Mammary epithelial cell (primary cell): ENCODE data around the gene MED27.

Source experiments
- EZH2 ChIP-seq: IDR thresholded peaks from 2 replicates; pipeline ENCODE4 v1.6.1; 2012; ENCODE audit warnings: low read length, inconsistent platforms, borderline replicate concordance
- TF ChIP-seq, protein P1 (sequence below), 2 donors: IDR thresholded peaks in 1 of 2; conservative IDR thresholded peaks in 1 of 2; 2 replicates each; pipeline ENCODE4 v1.5.1; 2011 to 2012; ENCODE audit warnings: inconsistent platforms in 2 of 2, low read length in 2 of 2, mild to moderate bottlenecking in 2 of 2, control low read depth in 1 of 2, low read depth in 1 of 2; ENCODE audit not compliant: insufficient read depth in 1 of 2; ENCODE audit errors: extremely low read depth in 1 of 2

DNA sequence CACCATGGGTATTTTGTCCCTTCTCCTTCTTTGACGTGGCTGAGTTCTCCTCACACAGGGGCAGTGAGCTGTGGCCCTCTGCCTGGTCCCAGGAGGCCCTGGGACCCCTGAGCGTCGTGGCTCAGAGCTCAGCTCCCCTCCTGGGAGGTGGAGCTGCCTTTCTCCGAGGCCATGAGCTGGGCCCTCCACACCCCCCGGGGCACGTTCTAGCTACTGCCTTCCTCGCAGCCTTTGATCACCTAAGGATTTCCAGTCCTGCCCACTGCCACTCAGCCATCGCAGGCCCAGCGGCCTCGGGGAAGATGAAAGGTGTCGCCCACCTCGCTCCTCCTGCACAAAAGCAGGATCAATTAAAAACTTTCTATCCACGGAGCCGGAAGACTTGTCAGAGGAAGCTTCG is 244.9 kb downstream of the MED27 start:
- TF ChIP-seq, protein P1, sequence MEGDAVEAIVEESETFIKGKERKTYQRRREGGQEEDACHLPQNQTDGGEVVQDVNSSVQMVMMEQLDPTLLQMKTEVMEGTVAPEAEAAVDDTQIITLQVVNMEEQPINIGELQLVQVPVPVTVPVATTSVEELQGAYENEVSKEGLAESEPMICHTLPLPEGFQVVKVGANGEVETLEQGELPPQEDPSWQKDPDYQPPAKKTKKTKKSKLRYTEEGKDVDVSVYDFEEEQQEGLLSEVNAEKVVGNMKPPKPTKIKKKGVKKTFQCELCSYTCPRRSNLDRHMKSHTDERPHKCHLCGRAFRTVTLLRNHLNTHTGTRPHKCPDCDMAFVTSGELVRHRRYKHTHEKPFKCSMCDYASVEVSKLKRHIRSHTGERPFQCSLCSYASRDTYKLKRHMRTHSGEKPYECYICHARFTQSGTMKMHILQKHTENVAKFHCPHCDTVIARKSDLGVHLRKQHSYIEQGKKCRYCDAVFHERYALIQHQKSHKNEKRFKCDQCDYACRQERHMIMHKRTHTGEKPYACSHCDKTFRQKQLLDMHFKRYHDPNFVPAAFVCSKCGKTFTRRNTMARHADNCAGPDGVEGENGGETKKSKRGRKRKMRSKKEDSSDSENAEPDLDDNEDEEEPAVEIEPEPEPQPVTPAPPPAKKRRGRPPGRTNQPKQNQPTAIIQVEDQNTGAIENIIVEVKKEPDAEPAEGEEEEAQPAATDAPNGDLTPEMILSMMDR (conservative IDR thresholded peaks at IDR 0.05 in 1 of 2, IDR thresholded peaks at IDR 0.05 in 1 of 2; ENCODE audit: extremely low read depth in 1 of 2, insufficient read depth in 1 of 2, low read depth in 1 of 2, low read length in 2 of 2): no peak
- no peak for TF ChIP-seq EZH2
